PC-3 (cell line): ENCODE results near the gene ALX4. TPM values are rescaled to one million over a fixed set of nuclear protein-coding genes. Genes with fewer than 3 reads are reported as not detected.

Experiments
- ATAC-seq: fragments of 200-7000 bp; cut with Tn5 transposase; 2 replicates; pipeline ENCODE4 v1.9.1; 2020; ENCODE audit warnings: mild to moderate bottlenecking, moderate library complexity
- BruUV-seq: library from RNA; stranded (reverse); fragments of 400-500 nt; replicated peaks from 2 replicates; lab custom pipeline; 2021; lab: Mats Ljungman, UMichigan
- CTCF ChIA-PET: fragments of 300-600 bp; sonication (Branson Sonifier 250); formaldehyde crosslinking; loops from one replicate; lab custom pipeline; 2022; ENCODE audit warnings: antibody characterized with exemption; lab: Charles Lee
- POLR2A ChIA-PET: fragments of 300-600 bp; sonication (Branson Sonifier 250); formaldehyde crosslinking; loops from one replicate; lab custom pipeline; 2022; ENCODE audit warnings: antibody characterized with exemption; ENCODE audit not compliant: unreplicated experiment; lab: Charles Lee
- DNase-seq: peaks from one replicate; pipeline ENCODE4 v3.0.0-alpha.2; 2015
- H2AFZ ChIP-seq: fragments of 300-600 bp; sonication (generic); 2 replicates; pipeline ENCODE4 v1.6.0; 2016; ENCODE audit warnings: antibody characterized with exemption, low read length
- H3F3A ChIP-seq: fragments of 300-600 bp; sonication (generic); one replicate; pipeline ENCODE4 v1.6.0; 2017; ENCODE audit warnings: antibody characterized with exemption, low read length, control low read depth, mild to moderate bottlenecking; ENCODE audit not compliant: unreplicated experiment
- H3K27ac ChIP-seq: fragments of 300-600 bp; sonication (generic); 2 replicates; pipeline ENCODE4 v1.5.1; 2016; ENCODE audit warnings: mild to moderate bottlenecking, low read length
- H3K27me3 ChIP-seq: fragments of 300-600 bp; sonication (generic); 2 replicates; pipeline ENCODE4 v1.6.1; 2016; ENCODE audit warnings: low read length, mixed read lengths
- H3K36me3 ChIP-seq: fragments of 300-600 bp; sonication (generic); 2 replicates; pipeline ENCODE4 v1.6.1; 2016; ENCODE audit warnings: low read depth, mixed run types, low read length, mixed read lengths
- H3K4me1 ChIP-seq: fragments of 300-600 bp; sonication (generic); 2 replicates; pipeline ENCODE4 v1.5.1; 2016; ENCODE audit warnings: low read length; ENCODE audit not compliant: insufficient read depth
- H3K4me2 ChIP-seq: fragments of 300-600 bp; sonication (generic); 2 replicates; pipeline ENCODE4 v1.6.0; 2016; ENCODE audit warnings: low read length
- H3K4me3 ChIP-seq: fragments of 300-600 bp; sonication (generic); 2 replicates; pipeline ENCODE4 v1.5.1; 2016; ENCODE audit warnings: mild to moderate bottlenecking, low read length, mixed read lengths
- H3K79me2 ChIP-seq: fragments of 300-600 bp; sonication (generic); 2 replicates; pipeline ENCODE4 v1.6.1; 2017; ENCODE audit warnings: low read length, mixed read lengths
- H3K9ac ChIP-seq: fragments of 300-600 bp; sonication (generic); 2 replicates; pipeline ENCODE4 v1.6.0; 2016; ENCODE audit warnings: mild to moderate bottlenecking, low read length
- H3K9me2 ChIP-seq: fragments of 300-600 bp; sonication (generic); replicated peaks from 2 replicates; pipeline ENCODE4 v1.6.1; 2016; ENCODE audit warnings: mixed run types, low read length, mixed read lengths
- H3K9me3 ChIP-seq: fragments of 300-600 bp; sonication (generic); 2 replicates; pipeline ENCODE4 v1.6.1; 2016; ENCODE audit warnings: low read length, mixed read lengths
- H4K20me1 ChIP-seq: fragments of 300-600 bp; sonication (generic); 2 replicates; pipeline ENCODE4 v1.6.1; 2016; ENCODE audit warnings: low read length, mixed read lengths
- CTCF ChIP-seq: fragments of 300-600 bp; sonication (generic); conservative IDR thresholded peaks from 2 replicates; pipeline ENCODE4 v1.5.1; 2017; ENCODE audit warnings: antibody characterized with exemption, low read depth, mild to moderate bottlenecking, low read length
- EZH2 ChIP-seq: fragments of 300-600 bp; sonication (generic); IDR thresholded peaks from one replicate; pipeline ENCODE4 v1.6.1; 2017; ENCODE audit warnings: antibody characterized with exemption, mild to moderate bottlenecking, low read length; ENCODE audit not compliant: unreplicated experiment
- EZH2phosphoT487 ChIP-seq: fragments of 300-600 bp; sonication (generic); IDR thresholded peaks from 2 replicates; pipeline ENCODE4 v1.6.1; 2018; ENCODE audit warnings: mild to moderate bottlenecking, antibody characterized with exemption, low read length, borderline replicate concordance
- intact Hi-C: fragments of 100-400 bp; cut with micrococcal nuclease; formaldehyde crosslinking; loops from 2 replicates; pipeline ENCODE4 v1.9.0; 2023
- total RNA-seq: library from RNA; depleted of rRNA; stranded (reverse); fragments of >200 nt; gene quantifications from 2 replicates; pipeline ENCODE4 v1.2.3, GENCODE V29; 2014

Gene ALX4
- total RNA-seq, 1 experiment from 2014 or later, result not detected

GRCh38 chr11:44303401-44303938 is 6.5 kb downstream of the ALX4 start:
- Histone ChIP-seq H2AFZ (no peak overlapping the region), H3K4me2 (no peak overlapping the region), H3K4me3 (no peak overlapping the region), H3K4me1 (no peaks in the 10 kb centered on the region), H3K9ac (no peak overlapping the region), H3K79me2 (no peaks in the 10 kb centered on the region), H3K9me2 (no peaks in the 10 kb centered on the region), H3K9me3 (no peaks in the 10 kb centered on the region), H3K36me3 (no peaks in the 10 kb centered on the region), H3K27ac (no peak overlapping the region), H3F3A (no peaks in the 10 kb centered on the region), H3K27me3 (0 out of 2 replicates have a peak, but pooled peaks cover 4% of the 10 kb centered on the region), H4K20me1 (no peaks in the 10 kb centered on the region)
- ChIA-PET POLR2A (no interaction called here), CTCF (no interaction called here)
- intact Hi-C loops, result no loop called here
- DNase-seq, result no peak
- BruUV-seq, result no TSS peak
- ATAC-seq, result no peak
- TF ChIP-seq EZH2phosphoT487 (no peak), EZH2 (no peak), CTCF (no peak)

- no peak for TF ChIP-seq EZH2
- TF ChIP-seq EZH2phosphoT487, result no peak
- no peak for TF ChIP-seq CTCF
- no peaks in the 10 kb centered on the region for H3K4me1 ChIP-seq
- H4K20me1 ChIP-seq, result no peaks in the 10 kb centered on the region
- H3K36me3 ChIP-seq, result no peaks in the 10 kb centered on the region
- CTCF ChIA-PET, result no interaction called here
- no peak overlapping the region for H2AFZ ChIP-seq
- no peaks in the 10 kb centered on the region for H3K9me2 ChIP-seq
- no peak; the same call in 1 of the 2 replicates for ATAC-seq
- no peak overlapping the region for H3K4me2 ChIP-seq
- no TSS peak for BruUV-seq
- peak; percentile 44 for DNase-seq
- no peaks in the 10 kb centered on the region for H3F3A ChIP-seq
- POLR2A ChIA-PET, result no interaction called here
- no peaks in the 10 kb centered on the region for H3K27me3 ChIP-seq
- intact Hi-C loops, result no loop called here
- no peaks in the 10 kb centered on the region for H3K9me3 ChIP-seq
- H3K9ac ChIP-seq, result no peak overlapping the region
- H3K79me2 ChIP-seq, result no peaks in the 10 kb centered on the region
- H3K27ac ChIP-seq, result no peak overlapping the region
- H3K4me3 ChIP-seq, result no peak overlapping the region
These were observed 8.2 kb downstream of the ALX4 start for GRCh38 chr11:44301564-44302271.

GRCh38 chr11:44300844-44301563 is 8.9 kb downstream of the ALX4 start:
- H4K20me1 ChIP-seq, result no peaks in the 10 kb centered on the region
- H3K4me1 ChIP-seq, result no peaks in the 10 kb centered on the region
- no peak overlapping the region for H3K4me2 ChIP-seq
- H2AFZ ChIP-seq, result no peak overlapping the region
- H3K36me3 ChIP-seq, result no peaks in the 10 kb centered on the region
- ATAC-seq, result no peak
- BruUV-seq, result no TSS peak
- no peaks in the 10 kb centered on the region for H3F3A ChIP-seq
- no peaks in the 10 kb centered on the region for H3K27me3 ChIP-seq
- H3K4me3 ChIP-seq, result no peak overlapping the region
- H3K79me2 ChIP-seq, result no peaks in the 10 kb centered on the region
- POLR2A ChIA-PET, result no interaction called here
- H3K9me2 ChIP-seq, result no peaks in the 10 kb centered on the region
- H3K9ac ChIP-seq, result no peak overlapping the region
- no peaks in the 10 kb centered on the region for H3K9me3 ChIP-seq
- no peak overlapping the region for H3K27ac ChIP-seq
- TF ChIP-seq EZH2 (no peak), CTCF (no peak), EZH2phosphoT487 (no peak)
- intact Hi-C loops, result no loop called here
- no peak for DNase-seq
- CTCF ChIA-PET, result no interaction called here
